ENCODE results near the gene CMTM3. TPM values are rescaled to one million over a fixed set of nuclear protein-coding genes. Genes with fewer than 3 reads are reported as not detected.
"Not testable (repeated sequence)": the region's sequence is repeated elsewhere in the genome, so short reads cannot be mapped to it uniquely, and the experiment has no call there.

The CMTM3 gene
- polyA plus RNA-seq, 3 donors, result 53.5 to 70.2 (median 65.5) TPM

GRCh38 chr16:66658143-66658859 is 53.8 kb downstream of the CMTM3 start:
- DNase-seq, result no peak

DNA sequence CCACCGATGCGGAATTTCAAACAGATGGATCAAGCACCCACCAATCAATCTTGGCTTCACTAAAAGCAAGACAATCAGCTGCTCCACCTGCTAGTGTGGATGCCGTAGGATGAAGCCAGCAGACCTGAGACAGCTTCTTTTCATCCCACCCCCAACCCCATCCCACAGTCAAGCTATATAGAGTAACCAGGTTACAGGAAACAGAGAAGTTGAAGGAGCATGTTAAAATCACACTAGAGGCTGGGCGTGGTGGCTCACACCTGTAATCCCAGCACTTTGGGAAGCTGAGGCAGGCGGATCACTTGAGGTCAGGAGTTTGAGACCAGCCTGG is 54.3 kb downstream of the CMTM3 start:
- DNase-seq, result no peak

DNA sequence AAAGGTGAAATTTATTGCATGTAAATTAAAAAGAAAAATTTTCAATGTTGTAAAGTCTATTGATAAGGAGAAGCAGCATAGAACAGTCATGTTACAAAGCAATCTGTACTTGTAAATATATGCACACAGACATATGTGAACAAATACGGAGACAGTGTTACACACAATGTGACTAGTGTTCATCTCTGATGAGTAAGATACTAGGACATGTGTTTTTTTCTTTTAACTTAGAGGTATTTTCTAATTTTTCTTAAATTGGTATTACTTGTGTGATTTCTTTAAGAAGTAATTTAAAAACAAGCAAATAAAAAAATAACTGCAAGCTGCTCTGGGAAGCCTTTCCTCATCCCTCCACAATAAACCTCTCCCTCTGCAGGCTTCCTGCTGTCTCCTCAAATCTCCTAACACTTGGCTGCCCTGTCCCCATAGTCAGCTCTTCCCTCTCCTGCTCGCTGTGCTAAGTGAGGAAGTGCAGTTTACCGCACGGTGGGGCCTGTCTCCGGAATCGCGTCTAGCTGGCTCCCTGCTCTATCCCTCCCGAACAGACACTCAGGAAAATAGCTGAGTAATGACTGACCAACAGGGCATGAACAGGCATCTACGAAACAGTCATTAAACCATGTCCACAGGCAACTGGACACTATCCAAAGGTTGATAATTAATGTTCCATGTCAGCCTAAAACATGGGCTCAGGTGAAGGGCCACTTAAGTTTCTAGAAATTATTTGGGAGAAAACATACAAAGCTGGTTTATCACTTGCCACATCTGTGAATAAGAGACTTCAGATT is 56.1 kb downstream of the CMTM3 start:
- DNase-seq, result peak; percentile 81

DNA sequence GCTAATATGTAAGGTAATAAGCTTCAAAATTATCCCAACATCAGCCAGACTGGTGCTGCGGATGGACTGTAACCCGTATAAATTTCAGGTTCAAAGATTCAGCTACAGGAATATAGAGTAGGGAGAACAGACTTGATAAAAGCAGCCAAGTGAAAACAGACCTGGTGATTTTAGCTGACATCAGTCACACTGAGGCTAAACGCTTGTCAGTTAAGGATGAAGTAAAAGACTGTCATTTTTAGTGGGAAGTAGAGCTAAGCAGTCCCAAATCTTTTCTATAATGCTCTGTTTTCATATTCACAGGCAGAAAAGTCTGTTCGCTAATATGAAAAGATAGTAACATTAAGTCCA is 56.7 kb downstream of the CMTM3 start:
- DNase-seq, result no peak

DNA sequence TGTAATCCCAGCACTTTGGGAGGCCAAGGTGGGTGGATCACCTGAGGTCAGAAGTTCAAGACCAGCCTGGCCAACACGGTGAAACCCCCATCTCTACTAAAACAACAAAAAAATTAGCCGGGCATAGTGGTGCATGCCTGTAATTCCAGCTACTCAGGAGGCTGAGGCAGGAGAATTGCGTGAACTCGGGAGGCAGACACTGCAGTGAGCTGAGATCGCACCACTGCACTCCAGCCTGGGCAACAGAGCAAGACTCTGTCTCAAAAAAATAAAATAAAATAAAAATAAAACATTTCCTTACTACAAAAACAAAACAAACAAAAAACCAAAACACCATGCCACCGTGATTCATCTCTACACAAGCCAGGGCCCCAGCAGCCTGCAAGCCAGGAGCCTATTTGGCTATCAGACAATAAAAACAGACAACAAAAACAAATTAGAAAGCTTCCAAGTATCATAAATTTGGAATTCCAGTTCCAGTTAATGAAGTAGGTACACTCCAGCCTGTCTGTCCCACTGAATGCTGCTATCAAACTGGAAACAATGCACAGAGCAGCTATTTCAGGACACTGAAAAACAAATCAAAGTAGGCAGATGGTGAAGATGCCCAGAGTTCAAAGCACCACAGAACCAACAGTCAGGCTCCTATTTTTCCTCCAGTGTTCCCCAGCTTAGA is 57.3 kb downstream of the CMTM3 start:
- not testable (repeated sequence) for DNase-seq

DNA sequence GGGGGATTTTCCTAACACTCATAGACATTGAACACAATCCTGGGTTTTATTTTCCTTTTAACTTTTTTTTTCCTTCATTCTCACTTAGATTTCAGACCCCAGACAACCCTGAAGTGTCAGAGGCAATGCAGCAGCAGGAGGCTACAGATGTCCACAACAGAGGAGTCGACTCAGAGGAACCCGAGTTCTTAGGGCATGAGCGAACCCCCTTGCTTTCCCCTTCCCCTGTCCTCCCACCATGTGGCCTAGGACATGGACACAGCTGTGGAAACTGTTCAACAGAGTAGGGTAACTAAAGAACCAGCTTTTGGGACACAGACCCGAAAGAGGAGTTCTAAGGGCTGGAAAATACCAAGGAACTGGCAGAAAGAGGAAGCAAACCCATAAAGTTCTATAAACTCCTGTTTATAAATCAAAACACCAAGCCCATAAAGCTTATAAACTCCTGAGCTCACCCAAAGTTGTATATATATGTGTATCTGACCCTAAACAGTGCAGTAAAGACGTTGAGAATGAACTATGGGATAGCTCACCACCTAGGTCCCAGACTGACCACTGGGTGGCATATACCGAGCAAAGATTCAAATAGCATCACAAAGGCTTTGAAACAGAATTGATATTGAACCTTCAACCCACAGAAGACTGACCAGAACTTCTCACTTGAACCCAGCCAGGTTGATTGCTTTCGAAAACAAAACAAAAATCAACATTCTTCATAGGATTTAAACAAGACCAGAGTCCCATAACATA is 58.1 kb downstream of the CMTM3 start:
- no peak for DNase-seq

Other genes starting within 250 kb of the CMTM3 start
- 10 to 100 TPM; 53.1 to 70.8 (median 62.7) TPM for gene CDH5, start 238.0 kb upstream of the CMTM3 start, polyA plus RNA-seq (ENCODE audit: insufficient read length in 3 of 3)
- 1 to 10 TPM; 1.5 to 3.8 (median 3.4) TPM for gene BEAN1, start 177.4 kb upstream of the CMTM3 start, polyA plus RNA-seq (ENCODE audit: insufficient read length in 3 of 3)
- 10 to 100 TPM; 33.5 to 37.8 (median 36.4) TPM for gene TK2, start 54.6 kb upstream of the CMTM3 start, polyA plus RNA-seq (ENCODE audit: insufficient read length in 3 of 3)
- gene CKLF, start 52.1 kb upstream of the CMTM3 start, polyA plus RNA-seq (ENCODE audit: insufficient read length in 3 of 3), result 10 to 100 TPM; 30.4 to 38.8 (median 36.7) TPM
- gene CMTM1, start 38.3 kb upstream of the CMTM3 start, polyA plus RNA-seq (ENCODE audit: insufficient read length in 3 of 3), result 1 to 10 TPM; 6.8 to 9.3 (median 8.2) TPM
- under 1 TPM; 0.56 to 0.90 (median 0.61) TPM for gene CMTM2, start 25.2 kb upstream of the CMTM3 start, polyA plus RNA-seq (ENCODE audit: insufficient read length in 3 of 3)
- gene CMTM4, start 92.0 kb downstream of the CMTM3 start, polyA plus RNA-seq (ENCODE audit: insufficient read length in 3 of 3), result 10 to 100 TPM; 65.0 to 73.2 (median 72.8) TPM
- 100 to 1,000 TPM; 105 to 155 (median 142) TPM for gene DYNC1LI2, start 146.9 kb downstream of the CMTM3 start, polyA plus RNA-seq (ENCODE audit: insufficient read length in 3 of 3)
- gene TERB1, start 196.9 kb downstream of the CMTM3 start, polyA plus RNA-seq (ENCODE audit: insufficient read length in 3 of 3), result under 1 TPM in 1 of 3 donors, not detected in 2; 0.18 TPM
- gene NAE1, start 226.3 kb downstream of the CMTM3 start, polyA plus RNA-seq (ENCODE audit: insufficient read length in 3 of 3), result 10 to 100 TPM; 68.2 to 95.4 (median 90.5) TPM
- gene CA7, start 239.7 kb downstream of the CMTM3 start, polyA plus RNA-seq (ENCODE audit: insufficient read length in 3 of 3), result under 1 TPM; 0.16 to 0.73 (median 0.61) TPM